Gastroesophageal sphincter (tissue), 3 donors: ENCODE data around the gene EPHB3.

Experiments used
- CTCF ChIP-seq, 4 experiments: fragments of 200-600 bp in 2 of 4; fragments of 450-650 bp in 2 of 4; sonication (generic) in 1 of 4; IDR thresholded peaks; one replicate each; pipeline ENCODE4 v1.5.1; 2017 to 2019; ENCODE audit warnings: antibody characterized with exemption in 4 of 4, mild to moderate bottlenecking in 2 of 4, moderate library complexity in 2 of 4
- EP300 ChIP-seq: sonication (generic); formaldehyde crosslinking; IDR thresholded peaks from one replicate; pipeline ENCODE4 v1.6.1; 2017; ENCODE audit warnings: antibody characterized with exemption, mild to moderate bottlenecking
- POLR2A ChIP-seq, 2 donors: fragments of 450-650 bp; IDR thresholded peaks; one replicate each; pipeline ENCODE4 v1.6.1; 2017; ENCODE audit warnings: antibody characterized with exemption in 2 of 2, mild to moderate bottlenecking in 2 of 2, moderate library complexity in 1 of 2
- POLR2AphosphoS5 ChIP-seq: sonication (generic); formaldehyde crosslinking; IDR thresholded peaks from one replicate; pipeline ENCODE4 v1.6.1; 2017; ENCODE audit warnings: antibody characterized with exemption

GRCh38 chr3:184630861-184631471 lies 69.4 kb downstream of the EPHB3 start:
- TF ChIP-seq CTCF (IDR thresholded peaks at IDR 0.05) (no peak), POLR2A (IDR thresholded peaks at IDR 0.05) (no peak), POLR2AphosphoS5 (no peak), EP300 (no peak)
